Testis (tissue), 2 donors: ENCODE data around the gene REC114.

Experiments
- CTCF ChIP-seq, 3 experiments: fragments of 450-650 bp in 2 of 3; fragments of 200-600 bp in 1 of 3; sonication (generic) in 1 of 3; IDR thresholded peaks; one replicate each; pipeline ENCODE4 v1.5.1; 2016 to 2019; ENCODE audit warnings: antibody characterized with exemption in 3 of 3, mild to moderate bottlenecking in 2 of 3, moderate library complexity in 1 of 3
- POLR2A ChIP-seq: fragments of 450-650 bp; IDR thresholded peaks from one replicate; pipeline ENCODE4 v1.6.1; 2017; ENCODE audit warnings: antibody characterized with exemption, mild to moderate bottlenecking, moderate library complexity

- TF ChIP-seq CTCF (IDR thresholded peaks at IDR 0.05) (no peak), POLR2A (no peak)
Observed at GRCh38 chr15:73538563-73539211, 95.7 kb downstream of the REC114 start.
